ENCODE data around the gene CAB39L. TPM values are rescaled to one million over a fixed set of nuclear protein-coding genes. Genes with fewer than 3 reads are reported as not detected.

CAB39L gene
- total RNA-seq, 1 donor from 2014 or later, result 6.6 TPM

DNA sequence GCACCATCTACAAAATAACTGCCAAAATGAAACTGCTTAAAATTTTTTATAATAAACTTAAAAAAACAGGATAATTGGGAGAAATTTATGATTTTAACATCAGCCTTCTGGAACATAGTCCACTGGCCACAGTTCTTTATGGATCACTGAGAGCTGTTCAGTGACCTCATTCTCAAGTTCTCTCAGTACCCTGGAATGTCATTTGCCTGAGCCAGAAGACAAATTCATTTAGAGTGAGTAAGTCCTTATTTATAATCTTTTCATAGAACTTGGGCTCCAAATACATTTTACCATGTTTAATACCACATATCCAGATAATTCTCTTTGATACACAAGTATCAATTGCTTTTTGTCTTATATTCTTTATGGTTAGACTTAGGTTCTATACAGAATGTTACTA lies 87.6 kb downstream of the CAB39L start:
- no peak overlapping the region for H3K4me3 ChIP-seq (ENCODE audit: low read depth, low read length)
- H3K27me3 ChIP-seq (ENCODE audit: control insufficient read depth, insufficient read depth, low read length), result no peaks in the 10 kb centered on the region
- TF ChIP-seq, protein P1, sequence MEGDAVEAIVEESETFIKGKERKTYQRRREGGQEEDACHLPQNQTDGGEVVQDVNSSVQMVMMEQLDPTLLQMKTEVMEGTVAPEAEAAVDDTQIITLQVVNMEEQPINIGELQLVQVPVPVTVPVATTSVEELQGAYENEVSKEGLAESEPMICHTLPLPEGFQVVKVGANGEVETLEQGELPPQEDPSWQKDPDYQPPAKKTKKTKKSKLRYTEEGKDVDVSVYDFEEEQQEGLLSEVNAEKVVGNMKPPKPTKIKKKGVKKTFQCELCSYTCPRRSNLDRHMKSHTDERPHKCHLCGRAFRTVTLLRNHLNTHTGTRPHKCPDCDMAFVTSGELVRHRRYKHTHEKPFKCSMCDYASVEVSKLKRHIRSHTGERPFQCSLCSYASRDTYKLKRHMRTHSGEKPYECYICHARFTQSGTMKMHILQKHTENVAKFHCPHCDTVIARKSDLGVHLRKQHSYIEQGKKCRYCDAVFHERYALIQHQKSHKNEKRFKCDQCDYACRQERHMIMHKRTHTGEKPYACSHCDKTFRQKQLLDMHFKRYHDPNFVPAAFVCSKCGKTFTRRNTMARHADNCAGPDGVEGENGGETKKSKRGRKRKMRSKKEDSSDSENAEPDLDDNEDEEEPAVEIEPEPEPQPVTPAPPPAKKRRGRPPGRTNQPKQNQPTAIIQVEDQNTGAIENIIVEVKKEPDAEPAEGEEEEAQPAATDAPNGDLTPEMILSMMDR (IDR thresholded peaks at IDR 0.05; ENCODE audit: insufficient read depth, low read length, severe bottlenecking), result no peak
- FAIRE-seq (no peak), DNase-seq (ENCODE audit: low read depth) (peak; percentile 73)
- H3K36me3 ChIP-seq (ENCODE audit: control insufficient read depth, insufficient read depth, low read length), result no peaks in the 10 kb centered on the region

DNA sequence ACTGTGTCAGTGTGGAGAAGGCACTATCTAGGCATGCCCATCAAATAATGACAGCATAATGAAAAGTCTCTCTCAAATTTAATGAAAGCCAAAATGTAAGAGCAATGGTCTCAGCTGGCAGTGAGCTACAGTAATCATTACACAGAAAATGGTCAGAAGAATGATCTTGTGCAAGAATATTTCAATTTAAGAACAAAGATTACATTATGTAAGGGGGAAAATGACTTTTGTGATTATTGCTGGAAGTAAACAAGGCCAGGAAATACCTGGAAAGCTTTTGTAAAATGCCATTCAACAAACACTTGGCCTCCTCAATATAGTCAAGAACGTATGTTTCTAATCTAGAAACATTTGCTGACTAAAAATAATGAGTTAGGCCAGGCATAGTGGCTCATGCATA lies 89.1 kb downstream of the CAB39L start:
- no peaks in the 10 kb centered on the region for H3K36me3 ChIP-seq (ENCODE audit: control insufficient read depth, insufficient read depth, low read length)
- DNase-seq (ENCODE audit: low read depth) (no peak), FAIRE-seq (no peak)
- no peaks in the 10 kb centered on the region for H3K27me3 ChIP-seq (ENCODE audit: control insufficient read depth, insufficient read depth, low read length)
- TF ChIP-seq, protein P1 (IDR thresholded peaks at IDR 0.05; ENCODE audit: insufficient read depth, low read length, severe bottlenecking), result no peak
- H3K4me3 ChIP-seq (ENCODE audit: low read depth, low read length), result no peak overlapping the region

DNA sequence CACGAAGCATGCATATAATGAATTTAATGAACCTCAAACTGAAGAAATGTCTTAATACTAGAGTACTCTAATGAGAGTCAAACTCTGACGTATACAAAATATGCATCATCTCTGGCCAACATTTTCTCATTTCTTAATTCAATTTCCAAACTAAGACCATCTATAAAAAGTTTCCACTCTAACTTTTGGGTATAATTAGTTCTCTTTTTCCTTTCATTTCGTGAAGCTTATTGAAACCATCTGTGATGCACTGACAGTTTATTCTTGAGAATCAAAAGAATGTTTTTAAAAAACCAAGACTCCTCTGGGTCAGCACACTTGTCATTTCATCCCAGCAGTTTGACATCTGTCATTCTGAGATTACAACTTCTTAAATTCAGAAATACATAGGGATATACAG lies 90.0 kb downstream of the CAB39L start:
- H3K36me3 ChIP-seq (ENCODE audit: control insufficient read depth, insufficient read depth, low read length), result no peaks in the 10 kb centered on the region
- DNase-seq (ENCODE audit: low read depth) (no peak), FAIRE-seq (no peak)
- no peak overlapping the region for H3K4me3 ChIP-seq (ENCODE audit: low read depth, low read length)
- TF ChIP-seq, protein P1 (IDR thresholded peaks at IDR 0.05; ENCODE audit: insufficient read depth, low read length, severe bottlenecking), result no peak
- H3K27me3 ChIP-seq (ENCODE audit: control insufficient read depth, insufficient read depth, low read length), result no peaks in the 10 kb centered on the region

DNA sequence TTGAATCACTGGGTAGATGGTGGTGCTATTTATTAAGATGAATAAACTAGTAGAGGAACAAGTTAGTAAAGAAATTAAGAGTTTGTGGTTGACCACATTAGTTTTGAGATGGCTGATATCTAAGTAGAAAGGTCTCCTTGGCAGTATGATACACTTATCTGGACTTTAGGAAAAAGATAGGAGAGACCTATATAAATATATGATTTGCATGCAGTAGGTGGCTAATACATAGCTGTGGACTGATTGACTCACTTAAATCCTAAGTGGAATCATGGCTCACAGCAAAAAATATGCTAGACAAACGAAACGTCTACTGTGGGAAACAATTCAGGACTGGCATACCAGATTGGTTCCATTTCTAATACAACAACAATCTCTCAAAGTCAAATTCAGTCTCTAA lies 92.0 kb downstream of the CAB39L start:
- H3K36me3 ChIP-seq (ENCODE audit: control insufficient read depth, insufficient read depth, low read length), result no peaks in the 10 kb centered on the region
- DNase-seq (ENCODE audit: low read depth) (peak; percentile 76), FAIRE-seq (no peak)
- H3K27me3 ChIP-seq (ENCODE audit: control insufficient read depth, insufficient read depth, low read length), result no peaks in the 10 kb centered on the region
- no peak overlapping the region for H3K4me3 ChIP-seq (ENCODE audit: low read depth, low read length)
- TF ChIP-seq, protein P1 (IDR thresholded peaks at IDR 0.05; ENCODE audit: insufficient read depth, low read length, severe bottlenecking), result no peak

DNA sequence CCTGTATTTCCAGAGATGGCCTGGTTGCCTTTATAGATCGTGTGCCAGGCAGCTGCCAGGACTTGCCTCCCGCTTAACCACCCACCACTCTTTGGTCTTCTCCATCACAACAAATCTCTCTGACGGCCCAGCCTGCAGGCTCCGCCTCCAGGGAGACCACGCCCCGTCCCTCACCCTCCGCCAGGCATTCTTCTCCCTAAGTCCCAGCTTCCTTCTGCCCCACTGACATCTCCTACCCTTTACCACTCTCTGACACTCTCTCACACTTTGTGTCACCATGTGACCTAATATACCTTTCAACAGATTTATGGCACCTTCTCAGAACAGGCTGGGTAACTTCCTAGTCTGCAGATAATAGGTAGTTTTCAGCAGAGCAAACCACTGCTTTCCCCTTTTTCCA lies 95.1 kb downstream of the CAB39L start:
- FAIRE-seq, result no peak

More for the DNA sequence above, 95.1 kb downstream of the CAB39L start:
- Histone ChIP-seq H3K4me3 (ENCODE audit: low read depth, low read length) (no peak overlapping the region), H3K27me3 (ENCODE audit: control insufficient read depth, insufficient read depth, low read length) (no peaks in the 10 kb centered on the region), H3K36me3 (ENCODE audit: control insufficient read depth, insufficient read depth, low read length) (no peaks in the 10 kb centered on the region)
- TF ChIP-seq, protein P1 (IDR thresholded peaks at IDR 0.05; ENCODE audit: insufficient read depth, low read length, severe bottlenecking), result no peak
- no peak for DNase-seq (ENCODE audit: low read depth)
